Measurements from ENCODE around the gene IGFBP7.

DNA sequence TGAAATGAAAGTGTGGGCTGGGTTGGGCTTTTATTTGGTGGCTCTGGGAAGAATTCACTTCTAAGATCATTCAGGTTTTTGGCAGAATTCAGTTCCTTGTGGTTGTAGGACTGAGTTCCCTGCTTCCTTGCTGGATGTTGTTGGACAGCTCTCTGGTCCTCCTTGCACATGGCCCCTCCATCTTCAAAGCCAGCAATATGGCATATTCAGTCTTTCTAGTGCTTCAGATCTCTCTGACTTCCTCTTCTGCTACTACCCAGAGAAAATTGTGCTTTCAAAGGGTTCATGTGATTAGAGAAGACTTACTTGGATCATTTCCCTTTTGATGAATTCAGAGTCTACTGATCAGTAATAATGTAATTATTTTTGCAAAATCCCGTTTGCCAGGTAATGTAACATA lies 12.8 kb upstream of the IGFBP7 start:
- TF ChIP-seq, protein P1, sequence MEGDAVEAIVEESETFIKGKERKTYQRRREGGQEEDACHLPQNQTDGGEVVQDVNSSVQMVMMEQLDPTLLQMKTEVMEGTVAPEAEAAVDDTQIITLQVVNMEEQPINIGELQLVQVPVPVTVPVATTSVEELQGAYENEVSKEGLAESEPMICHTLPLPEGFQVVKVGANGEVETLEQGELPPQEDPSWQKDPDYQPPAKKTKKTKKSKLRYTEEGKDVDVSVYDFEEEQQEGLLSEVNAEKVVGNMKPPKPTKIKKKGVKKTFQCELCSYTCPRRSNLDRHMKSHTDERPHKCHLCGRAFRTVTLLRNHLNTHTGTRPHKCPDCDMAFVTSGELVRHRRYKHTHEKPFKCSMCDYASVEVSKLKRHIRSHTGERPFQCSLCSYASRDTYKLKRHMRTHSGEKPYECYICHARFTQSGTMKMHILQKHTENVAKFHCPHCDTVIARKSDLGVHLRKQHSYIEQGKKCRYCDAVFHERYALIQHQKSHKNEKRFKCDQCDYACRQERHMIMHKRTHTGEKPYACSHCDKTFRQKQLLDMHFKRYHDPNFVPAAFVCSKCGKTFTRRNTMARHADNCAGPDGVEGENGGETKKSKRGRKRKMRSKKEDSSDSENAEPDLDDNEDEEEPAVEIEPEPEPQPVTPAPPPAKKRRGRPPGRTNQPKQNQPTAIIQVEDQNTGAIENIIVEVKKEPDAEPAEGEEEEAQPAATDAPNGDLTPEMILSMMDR (IDR thresholded peaks at IDR 0.05; ENCODE audit: low read length): no peak
- no peak for TF ChIP-seq EZH2 (optimal IDR thresholded peaks at IDR 0.05; ENCODE audit: low read depth, low read length)
- no peak for TF ChIP-seq EZH2phosphoT487 (IDR thresholded peaks at IDR 0.05; ENCODE audit: low read length)

Measured in MM.1S (cell line).